Limb (tissue), 2 donors: ENCODE data around the gene SLC9A6.

ENCODE experiments used
- DNase-seq, 2 donors: peaks; one replicate each; pipeline ENCODE4 v3.0.0-alpha.2; 2016; ENCODE audit errors: extremely low spot score in 2 of 2

Gene SLC9A6

GRCh38 chrX:135985157-135985972 is at the start of gene SLC9A6:
SLC9A6 (plus strand) TSS chrX:135985435; CDS start chrX:135985659, 224 bp downstream.
- peak; percentile 49 to 81 for DNase-seq

GRCh38 chrX:135944486-135944885 is 40.7 kb upstream of the SLC9A6 start:
- no peak for DNase-seq

GRCh38 chrX:135951291-135951690 is 33.9 kb upstream of the SLC9A6 start:
- no peak for DNase-seq

- DNase-seq, result no peak
Measured at GRCh38 chrX:135973025-135973547, 12.1 kb upstream of the SLC9A6 start.

GRCh38 chrX:135973548-135974278 is 11.5 kb upstream of the SLC9A6 start, which contains the start of gene MMGT1:
MMGT1 (minus strand) TSS chrX:135973988; CDS start chrX:135973675, 313 bp downstream.
- DNase-seq, result peak; percentile 81 to 91

GRCh38 chrX:135974279-135974856 is 10.9 kb upstream of the SLC9A6 start:
- peak; percentile 48 to 89 for DNase-seq

GRCh38 chrX:135975421-135975820 is 9.8 kb upstream of the SLC9A6 start:
- DNase-seq, result no peak

- DNase-seq, result no peak
Measured at GRCh38 chrX:135977611-135978010, 7.6 kb upstream of the SLC9A6 start.

- DNase-seq, result no peak
Measured at GRCh38 chrX:135981010-135981409, 4.2 kb upstream of the SLC9A6 start.

- DNase-seq, result no peak
Measured at GRCh38 chrX:135981668-135982067, 3.6 kb upstream of the SLC9A6 start.

GRCh38 chrX:135982860-135983259 is 2.4 kb upstream of the SLC9A6 start:
- DNase-seq, result no peak

- no peak for DNase-seq
Measured at GRCh38 chrX:135984256-135984655, 979 bp upstream of the SLC9A6 start.

GRCh38 chrX:135984791-135985156 is 461 bp upstream of the SLC9A6 start:
- no peak for DNase-seq

GRCh38 chrX:135985973-135986310 is 707 bp downstream of the SLC9A6 start:
- DNase-seq, result no peak

GRCh38 chrX:135988245-135988644 is 3.0 kb downstream of the SLC9A6 start:
- no peak for DNase-seq

- no peak for DNase-seq
Measured at GRCh38 chrX:136015016-136015415, 29.8 kb downstream of the SLC9A6 start.

- no peak for DNase-seq
Measured at GRCh38 chrX:136016881-136017280, 31.6 kb downstream of the SLC9A6 start.

GRCh38 chrX:136019226-136019625 is 34.0 kb downstream of the SLC9A6 start:
- DNase-seq, result no peak

- DNase-seq, result no peak
Measured at GRCh38 chrX:136021160-136021559, 35.9 kb downstream of the SLC9A6 start.

GRCh38 chrX:136021903-136022302 is 36.7 kb downstream of the SLC9A6 start:
- no peak for DNase-seq

GRCh38 chrX:136025091-136025490 is 39.9 kb downstream of the SLC9A6 start:
- no peak for DNase-seq

- peak in 1 of 2 donors; percentile 53 for DNase-seq
Measured at GRCh38 chrX:136028383-136028984, 43.2 kb downstream of the SLC9A6 start.
